Measurements from ENCODE around the gene XXYLT1.
A peak's percentile ranks its signal among the peaks of the same experiment; 100 is the strongest.

The XXYLT1 gene

DNA sequence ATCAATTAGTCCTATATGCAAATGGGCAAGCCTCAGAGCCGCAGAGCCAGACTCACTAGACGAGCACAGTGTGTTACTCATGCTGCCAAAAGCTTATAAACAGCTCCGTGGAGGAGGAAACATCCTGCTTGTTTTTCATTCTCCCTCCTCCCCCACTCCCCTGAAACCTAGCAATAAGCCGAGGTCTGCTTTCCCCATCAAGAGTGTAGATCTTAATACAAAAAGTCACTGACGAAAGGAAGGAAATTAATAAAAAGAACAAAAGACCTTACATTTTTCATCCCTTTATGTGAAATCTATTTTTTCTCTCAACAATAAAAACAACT is 88.5 kb downstream of the XXYLT1 start:
- DNase-seq: no peak

DNA sequence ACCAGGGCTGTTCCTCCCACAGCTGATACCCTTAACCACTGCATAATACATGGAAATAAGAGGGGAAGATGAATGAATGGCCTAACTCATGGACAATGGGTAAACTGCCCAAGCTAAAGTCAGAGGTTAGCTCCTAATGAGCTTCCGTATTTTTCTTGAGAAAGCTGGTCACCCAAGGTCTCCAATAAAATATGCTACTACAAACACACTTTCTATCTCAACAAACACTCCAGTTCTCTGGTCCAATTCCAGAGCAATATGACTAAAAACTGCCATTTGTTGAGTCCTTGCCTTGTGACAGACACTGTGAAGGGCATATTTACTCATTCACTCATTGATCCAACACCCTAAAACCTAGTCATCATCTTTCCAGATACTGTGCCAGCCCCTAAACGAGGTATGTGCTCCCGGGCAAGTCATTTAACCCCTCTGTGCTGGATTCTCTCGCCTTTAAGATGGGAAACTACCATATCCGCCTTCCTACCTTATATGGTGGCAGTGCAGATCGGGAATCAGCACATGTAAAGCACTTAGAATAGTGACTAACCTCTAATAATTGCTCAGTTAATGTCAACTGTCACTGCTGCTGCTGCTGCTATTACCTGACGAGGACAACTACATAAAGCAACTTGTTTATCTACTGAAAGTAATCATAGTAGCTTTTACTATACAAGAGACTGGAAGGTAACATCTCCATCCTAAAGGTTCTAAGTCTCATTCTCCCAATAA is 89.1 kb downstream of the XXYLT1 start:
- DNase-seq: no peak

DNA sequence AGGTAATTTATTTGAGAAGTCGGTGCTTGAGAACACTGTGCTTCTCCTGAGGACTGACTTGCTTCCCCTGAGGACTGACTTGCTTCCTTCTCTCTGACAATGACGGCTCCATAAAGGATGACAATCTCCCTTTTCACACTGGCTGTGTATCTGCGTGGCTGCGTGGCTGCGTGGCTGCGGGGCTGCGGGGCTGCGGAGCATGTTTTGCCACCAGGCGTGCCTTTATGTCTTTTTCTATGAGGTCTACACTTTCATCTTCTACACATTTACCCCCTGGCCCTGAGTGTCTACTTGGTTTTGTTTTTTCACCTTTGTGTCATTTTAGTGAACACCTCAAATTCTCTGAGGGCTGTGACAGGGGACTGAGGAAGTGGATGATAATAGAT is 89.9 kb downstream of the XXYLT1 start:
- no peak for DNase-seq

DNA sequence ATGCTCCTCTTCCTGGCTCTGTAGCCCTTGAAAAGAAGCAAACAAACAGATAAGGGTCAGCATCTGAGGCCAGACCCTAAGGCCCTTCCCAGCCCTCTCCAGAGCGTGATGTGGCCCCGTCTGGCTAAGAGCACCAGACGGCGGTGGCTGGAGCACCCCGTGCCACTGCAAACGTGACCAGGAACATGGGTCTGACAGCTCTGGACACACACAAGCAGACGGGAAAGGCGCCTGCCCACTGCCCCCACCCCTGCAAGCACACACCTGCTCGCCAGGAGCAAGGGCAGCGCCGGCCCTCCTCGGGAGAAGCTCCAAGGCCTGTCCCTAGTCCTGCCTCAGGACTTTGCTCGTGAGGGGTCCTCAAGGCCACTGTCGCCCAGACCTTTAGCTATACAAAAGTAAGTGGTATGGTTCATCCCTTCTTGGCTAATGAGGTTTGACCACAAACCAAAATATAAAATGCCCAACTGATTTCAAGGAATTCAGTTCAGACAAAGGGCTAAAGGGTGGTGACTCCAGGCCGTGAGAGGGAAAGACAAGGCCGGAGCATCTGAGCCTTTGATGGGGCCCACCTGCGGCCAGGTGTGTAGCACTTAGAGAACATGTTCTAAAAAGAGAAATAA is 90.4 kb downstream of the XXYLT1 start:
- no peak for DNase-seq

DNA sequence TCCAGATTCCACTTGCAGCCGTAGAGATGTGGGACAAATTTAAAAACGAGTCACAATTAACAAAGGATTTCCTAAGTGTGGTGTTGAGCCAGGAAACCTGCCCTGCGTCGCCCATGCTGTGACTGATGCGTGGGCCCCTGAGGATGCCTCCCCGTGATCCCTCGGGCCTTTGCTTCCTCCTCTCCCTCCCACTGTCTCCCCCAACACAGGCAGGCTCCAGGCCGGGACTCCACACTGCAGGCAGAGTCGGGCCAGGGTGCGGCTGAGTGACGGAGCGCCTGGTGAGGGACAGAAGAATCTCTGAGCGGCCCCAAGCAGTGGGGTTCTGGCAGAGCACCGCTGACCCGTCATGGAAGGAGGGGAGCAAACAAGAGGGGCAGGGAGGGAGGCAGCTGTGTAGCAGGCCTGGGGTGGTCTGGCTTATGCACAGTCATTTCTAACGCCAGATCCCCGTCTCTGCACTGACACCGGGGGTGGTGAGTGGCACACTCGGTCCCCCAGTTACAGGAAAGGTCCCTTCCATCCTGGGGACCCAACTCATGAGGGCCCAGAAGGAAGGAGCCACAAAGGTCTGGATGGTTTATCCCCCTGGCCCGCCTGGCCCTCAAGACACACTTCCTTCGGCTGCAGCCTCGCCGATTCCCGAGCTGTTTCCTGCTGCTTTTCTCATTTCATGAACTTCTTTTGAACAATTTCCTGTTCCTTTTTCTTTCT is 91.0 kb downstream of the XXYLT1 start:
- no peak for DNase-seq

DNA sequence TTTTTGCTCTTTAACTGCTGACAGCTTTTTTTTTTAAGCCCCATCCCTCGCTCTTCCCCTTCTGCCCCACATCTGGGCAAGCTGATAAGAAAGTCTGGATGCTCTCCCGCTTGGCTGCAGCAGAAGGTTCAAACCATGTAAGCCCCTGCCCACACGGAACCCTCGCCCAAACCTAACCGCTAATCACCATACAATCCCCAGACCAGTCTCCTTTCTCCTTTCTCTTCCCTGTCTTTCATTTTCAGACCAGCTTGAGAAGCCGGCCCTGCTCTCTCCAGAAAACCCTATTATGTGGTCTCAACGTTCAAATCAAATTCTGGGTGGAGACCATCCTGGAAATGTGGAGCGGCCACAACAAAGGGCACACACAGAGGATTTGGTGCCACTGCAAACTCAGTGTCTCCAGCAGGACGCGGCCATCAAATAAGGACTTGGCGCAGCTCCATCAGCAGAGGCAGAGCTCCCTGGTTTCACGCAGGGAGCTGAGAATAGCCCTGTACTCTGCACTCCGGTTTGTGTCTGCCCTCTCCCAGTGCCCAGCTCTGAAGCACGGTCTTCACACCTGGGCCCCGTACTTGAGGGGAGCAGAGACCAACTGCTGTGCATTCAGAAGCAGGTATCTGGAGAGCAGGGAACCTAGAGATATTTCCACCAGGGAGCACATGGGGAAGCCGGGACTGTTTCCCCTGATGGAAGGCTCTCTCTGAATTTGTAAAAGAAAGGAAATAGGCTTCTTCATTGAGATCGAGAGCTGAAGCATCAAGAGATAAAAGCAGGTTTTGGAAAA is 92.6 kb downstream of the XXYLT1 start:
- no peak for DNase-seq

DNA sequence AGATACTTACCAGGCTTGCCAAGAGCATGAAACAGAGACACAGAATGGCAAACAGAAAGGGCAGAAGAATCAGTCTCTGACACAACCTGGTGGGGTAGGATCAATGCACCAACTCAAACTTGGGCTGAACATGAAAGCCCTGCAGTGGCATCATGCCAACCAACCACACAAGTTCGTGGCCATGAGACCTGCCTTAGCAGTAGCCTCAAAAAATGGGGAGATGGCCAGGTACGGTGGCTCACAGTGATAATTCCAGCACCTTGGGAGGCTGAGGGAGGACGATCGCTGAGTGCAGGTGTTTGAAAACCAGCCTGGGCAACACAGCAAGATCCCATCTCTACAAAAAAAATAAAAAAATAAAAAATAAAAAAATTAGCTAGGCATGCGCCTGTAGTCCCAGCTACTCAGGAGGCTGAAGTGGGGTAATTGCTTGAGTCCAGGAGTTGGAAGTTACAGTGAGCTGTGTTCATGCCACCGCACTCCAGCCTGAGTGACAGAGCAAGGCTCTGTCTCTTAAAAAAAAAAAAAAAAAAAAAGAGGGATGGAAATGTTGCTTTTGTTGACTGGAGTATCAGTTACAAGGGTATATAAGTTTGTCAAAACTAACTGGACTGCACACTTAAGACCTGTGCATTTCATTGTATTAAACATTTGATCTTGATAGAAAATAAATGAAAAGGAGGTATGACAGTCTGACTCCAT is 93.4 kb downstream of the XXYLT1 start:
- DNase-seq: no peak

DNA sequence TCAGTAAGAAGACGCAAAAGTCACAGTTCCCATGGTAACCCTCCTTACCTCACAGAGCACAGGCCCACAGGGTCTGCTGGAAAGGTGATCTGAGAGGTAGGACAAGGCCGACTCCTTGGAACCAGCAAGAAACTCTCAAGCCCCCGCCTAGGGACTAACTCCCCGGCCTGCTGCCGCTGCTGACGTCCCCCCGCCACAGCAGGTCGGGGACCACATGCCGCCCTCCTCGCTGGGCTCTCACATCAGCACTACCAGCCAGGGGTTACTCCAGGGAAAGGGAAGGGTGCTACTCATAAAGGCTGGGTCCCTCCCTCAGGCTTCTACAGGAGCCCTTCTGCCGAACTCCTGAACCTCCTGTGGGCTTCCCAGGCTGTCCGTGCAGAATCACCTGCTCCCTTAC is 94.2 kb downstream of the XXYLT1 start:
- no peak for DNase-seq

DNA sequence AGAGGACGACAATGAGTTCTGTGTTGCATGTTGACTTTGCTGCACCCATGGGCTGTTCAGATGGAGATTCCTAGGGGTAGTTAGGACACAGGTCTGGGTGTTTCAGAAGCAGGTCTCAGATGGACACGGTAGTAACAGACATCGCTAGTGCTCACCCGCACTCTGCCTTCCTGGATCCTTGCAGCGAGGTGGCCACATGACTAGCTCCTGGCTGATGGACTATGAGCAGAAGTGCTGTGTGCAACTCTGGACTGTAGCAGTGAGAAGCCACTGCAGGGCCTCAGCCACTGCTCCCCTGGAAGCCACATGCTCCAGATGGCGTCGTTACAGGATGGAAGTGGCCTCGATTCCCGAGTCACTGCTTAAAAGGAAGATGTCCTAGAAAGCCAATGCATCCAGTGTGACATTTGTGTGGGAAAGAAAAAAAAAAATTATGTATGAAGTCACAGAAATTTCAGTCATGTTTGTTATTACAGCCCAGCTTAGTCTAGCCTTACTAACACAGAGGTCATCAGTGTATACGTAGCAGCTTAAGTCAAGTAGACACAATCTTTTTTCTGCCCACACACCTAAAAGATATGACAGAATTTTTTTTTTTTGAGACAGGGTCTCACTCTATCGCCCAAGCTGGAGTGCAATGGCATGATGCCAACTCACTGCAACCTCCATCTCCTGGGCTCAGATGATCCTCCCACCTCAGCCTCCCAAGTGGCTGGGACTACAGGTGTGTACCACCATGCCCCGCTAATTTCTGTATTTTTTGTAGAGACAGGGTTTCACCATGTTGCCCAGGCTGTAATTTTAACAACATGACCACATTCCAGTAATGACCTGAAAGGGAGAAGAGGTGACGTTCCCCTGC is 95.3 kb downstream of the XXYLT1 start:
- DNase-seq: no peak

DNA sequence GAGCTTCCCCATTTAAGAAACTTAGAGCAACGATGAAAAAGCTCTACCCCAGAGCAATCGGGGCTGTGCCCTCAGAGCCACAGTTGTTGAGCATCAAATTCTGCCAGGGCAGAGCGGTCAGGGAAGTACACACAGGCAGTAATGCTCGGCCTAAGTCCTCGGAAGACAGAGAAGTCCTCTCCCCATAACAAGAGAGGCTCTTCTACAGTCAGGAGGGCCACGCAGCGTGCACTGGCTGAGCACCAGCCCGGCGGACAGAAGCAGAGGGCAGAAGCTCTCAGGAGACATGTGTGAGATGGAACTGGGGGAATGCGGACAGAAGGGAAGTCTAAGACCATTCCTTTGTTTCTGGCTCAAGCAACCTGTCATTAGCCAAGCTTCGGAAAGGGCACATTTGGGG is 95.9 kb downstream of the XXYLT1 start:
- no peak for DNase-seq

DNA sequence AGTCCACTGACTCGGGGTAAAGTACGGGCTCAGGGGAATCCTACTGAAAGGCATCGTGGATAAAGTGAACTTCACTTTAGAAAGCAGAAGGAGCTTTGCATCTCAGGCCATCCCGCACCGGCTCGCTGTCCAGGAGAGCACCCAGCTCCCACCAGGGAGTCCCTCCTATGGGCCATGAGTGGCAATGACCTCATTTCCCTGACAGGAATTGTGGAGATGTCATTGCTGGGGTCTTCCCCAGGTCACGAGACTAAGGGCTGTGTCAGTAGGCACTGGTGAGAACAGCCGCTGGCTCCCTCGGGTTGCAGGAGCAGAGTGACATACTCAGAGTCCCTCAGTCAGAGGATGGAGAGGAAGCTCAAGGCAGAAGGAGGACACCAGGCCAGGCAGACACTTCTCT is 97.3 kb downstream of the XXYLT1 start:
- DNase-seq: no peak

DNA sequence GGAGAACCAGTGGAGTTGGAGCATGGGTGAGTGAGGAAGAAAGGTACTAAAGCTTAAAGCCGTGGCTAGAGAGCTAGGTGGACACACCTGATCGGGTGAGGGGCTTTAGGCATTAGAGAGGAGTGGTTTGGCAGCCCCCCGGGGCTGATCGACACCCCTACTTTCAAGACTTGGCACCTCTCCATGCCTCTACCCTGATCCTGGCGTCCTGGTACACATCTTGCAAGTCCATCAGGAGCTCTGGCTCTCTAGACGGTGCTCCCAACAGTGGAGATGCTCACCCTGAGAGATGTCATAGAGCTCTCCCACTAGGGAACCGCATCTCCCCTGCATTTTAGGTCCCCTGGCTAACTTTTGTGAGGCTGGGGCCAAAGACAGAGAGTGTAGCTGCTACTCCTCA is 98.1 kb downstream of the XXYLT1 start:
- no peak for DNase-seq

DNA sequence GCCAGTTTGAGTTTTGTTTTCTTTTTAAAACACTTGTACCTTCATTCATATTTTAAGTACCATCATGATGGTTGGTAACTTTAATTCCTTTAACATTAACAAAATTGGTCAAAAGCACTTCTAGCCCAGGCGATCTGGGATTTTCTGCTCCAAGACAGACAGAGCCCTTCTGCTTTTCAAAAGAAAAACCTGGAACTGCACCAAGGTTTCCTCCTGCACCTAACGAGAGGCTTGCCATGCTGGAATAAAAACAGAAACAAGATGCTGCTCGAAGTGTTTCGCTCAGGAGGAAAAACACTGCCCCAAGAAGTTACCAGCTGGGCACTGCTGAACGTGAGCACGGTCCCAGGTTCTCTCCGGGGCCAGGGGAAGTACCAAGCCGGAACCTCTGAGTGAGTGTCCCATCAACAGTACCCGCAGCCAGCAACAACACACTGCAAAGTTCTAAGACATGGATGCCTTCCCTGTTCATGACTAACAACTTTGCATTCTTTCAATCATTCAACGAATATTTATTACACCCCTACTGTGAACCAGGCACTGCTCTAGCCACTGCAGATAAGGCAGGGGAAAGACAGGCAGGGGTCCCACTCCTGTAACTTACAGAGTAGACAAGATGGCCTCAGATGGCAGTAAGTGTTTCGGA is 98.8 kb downstream of the XXYLT1 start:
- DNase-seq: no peak

DNA sequence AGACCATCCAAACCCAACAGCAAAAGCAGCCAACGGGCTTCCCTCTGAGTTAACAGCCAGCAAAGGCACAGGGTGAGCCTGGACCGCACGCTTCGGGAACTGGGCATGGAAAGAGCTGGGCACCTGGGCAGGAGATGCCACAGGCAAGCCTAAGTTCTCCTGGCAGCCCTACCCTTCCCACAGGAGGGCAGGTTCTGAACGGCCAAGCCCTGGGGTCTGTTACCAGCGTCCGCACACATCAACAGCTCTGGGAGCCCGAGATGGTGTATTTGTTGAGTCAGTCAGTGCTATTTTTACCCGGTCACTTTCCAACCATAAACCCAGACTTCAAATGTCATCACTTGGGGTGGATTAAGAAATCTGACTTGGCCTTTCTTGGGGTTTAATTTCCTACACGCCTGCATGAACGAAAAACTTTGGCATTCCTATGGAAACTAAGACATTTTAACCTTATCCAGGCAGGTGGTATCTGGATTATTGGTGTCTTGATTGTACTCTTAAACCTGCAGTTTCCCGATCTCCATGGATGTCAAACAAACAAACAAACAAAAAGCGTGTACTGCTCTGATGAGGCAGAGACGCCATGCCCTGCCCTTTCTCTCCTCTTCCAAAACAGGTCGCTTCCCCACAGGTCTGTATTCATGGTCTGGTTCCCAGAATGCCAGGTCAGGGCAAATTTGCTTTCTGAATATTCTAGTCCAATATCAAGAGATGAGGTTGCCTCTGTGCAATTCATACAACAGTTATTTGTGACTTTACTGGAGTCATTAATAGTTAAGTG is 99.7 kb downstream of the XXYLT1 start:
- DNase-seq: no peak

DNA sequence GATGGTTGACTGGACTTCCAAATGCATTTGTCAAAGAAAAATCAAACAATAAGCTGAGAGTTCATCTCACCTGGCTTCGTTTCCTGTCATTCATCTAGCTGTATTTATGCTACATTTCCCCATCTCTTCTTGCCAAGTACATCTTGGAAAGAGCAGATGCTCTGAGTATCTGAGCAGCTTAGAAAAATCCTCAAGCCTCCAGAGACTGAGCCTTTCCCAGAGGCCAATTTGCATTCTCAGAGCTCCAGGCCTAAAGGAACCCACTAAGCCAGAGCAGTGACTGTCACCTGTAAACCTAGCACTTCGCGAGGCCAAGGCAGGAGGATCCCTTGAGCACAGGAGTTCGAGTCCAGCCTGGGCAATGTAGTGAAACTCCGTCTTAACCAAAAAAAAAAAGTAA is 100.5 kb downstream of the XXYLT1 start:
- no peak for DNase-seq

DNA sequence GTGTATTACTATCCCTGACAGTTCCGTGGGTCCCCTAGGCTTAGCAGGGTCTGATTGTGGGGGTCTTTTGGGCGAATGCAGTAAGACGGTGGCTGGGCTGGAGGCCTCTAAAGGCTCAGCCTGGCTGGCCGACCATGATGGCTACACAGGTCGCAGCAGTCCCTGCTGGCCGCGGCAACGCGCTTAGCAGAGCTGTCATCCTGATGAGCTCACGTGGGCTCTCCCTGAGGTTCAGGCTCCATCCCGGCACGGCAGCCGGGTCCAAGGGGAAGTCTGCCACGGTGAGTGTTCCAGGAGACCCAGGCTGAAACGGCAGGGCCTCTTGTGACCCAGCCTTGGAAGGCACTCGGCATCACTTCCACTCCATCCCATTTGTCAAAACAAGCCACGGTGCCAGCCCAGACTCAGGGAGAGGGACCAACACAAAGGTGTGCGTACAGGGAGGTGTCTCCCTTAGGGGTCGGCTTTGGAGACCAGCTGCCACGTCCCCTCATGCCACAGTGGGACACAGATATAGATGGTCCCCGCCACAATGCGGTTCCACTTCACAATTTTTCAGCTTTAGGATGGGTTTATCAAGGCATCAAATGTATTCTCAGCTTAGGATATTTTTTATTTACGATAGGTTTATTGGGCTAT is 101.8 kb downstream of the XXYLT1 start:
- DNase-seq: peak; percentile 18

DNA sequence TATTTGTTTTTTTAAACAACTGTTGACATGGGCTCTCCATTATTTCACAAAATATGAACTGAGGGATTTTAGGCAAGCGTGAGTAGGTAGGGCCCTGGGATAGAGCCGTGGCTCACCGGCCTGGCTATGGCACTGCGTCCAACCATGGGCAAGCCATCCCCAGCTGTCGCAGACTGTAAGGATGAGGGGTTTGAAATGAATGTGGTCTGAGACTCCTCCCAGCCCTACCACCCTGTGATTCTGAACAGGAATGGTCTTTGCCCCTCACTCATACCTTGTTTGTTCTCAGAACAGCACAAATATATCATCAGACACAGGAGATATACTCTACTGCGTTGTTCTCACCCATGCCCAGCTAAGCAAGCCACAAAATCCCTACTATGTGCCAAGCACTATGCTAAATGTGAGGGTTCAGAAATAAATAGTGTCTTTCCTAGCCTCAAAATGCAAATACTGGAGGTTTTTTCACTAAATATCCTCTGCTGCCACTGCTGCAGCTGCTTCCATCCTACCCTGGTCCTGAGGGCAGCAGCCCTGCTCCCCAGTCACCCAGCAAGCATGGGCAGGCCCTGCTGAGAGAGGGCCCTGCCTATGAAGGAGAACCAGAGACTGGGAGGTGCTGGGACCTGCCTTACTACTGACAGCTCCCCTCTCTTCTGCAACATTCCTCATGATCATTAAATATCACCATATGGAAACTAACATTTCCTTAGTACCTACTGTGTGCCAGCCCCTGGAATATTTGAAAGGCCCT is 102.8 kb downstream of the XXYLT1 start:
- DNase-seq: no peak

DNA sequence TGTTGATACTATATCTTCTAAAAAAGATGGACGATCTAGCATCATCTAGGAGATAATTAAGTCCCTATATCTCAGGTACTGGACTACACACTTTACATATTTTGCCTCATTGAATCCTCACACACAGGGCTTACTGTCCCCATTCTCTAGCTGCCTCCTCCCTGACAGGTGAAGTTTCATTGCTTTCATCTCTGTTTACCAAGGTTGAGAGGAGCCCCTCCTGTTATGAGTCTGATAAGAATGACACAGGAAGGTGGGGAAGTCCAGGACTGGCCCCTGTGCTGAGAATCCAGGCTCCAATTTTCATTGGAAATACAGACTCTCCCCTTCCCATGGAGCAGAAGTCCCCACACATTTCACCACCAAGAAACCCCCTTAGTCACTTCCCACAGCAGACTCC is 105.2 kb downstream of the XXYLT1 start:
- DNase-seq: no peak

DNA sequence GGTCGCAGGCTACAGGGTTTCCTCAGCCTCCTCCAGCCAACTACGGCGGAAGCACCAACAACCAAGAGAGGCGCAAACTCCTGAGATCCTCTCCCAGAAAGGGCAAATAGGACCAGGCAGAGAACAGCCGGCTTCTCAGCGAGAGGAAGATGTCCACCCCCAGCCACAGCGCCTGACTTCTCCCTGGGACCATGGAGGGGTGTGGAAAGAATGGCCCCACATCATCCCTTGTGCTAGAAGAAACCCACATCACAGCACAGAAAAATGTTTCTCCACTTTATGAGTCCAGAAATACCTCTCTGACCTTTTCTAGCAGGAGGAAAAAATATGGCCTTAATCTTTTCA is 105.7 kb downstream of the XXYLT1 start:
- no peak for DNase-seq

Data from activated CD4-positive, CD25-positive, alpha-beta regulatory T cell treated with anti-CD3 and anti-CD28 coated beads, Interleukin-2, amount 50 U/mL, for 72 hours (primary cell).